AG09319 (cell line): ENCODE data around the gene MAP3K9.

ENCODE experiments used
- DNase-seq: peaks from one replicate; pipeline ENCODE4 v3.0.0-alpha.2; 2010; ENCODE audit warnings: low read depth; ENCODE audit errors: extremely low read depth
- TF ChIP-seq, protein P1 (sequence below): IDR thresholded peaks from 2 replicates; pipeline ENCODE4 v1.5.1; 2011; ENCODE audit warnings: low read depth, mild to moderate bottlenecking, inconsistent platforms, low read length, moderate library complexity

The MAP3K9 gene

DNA sequence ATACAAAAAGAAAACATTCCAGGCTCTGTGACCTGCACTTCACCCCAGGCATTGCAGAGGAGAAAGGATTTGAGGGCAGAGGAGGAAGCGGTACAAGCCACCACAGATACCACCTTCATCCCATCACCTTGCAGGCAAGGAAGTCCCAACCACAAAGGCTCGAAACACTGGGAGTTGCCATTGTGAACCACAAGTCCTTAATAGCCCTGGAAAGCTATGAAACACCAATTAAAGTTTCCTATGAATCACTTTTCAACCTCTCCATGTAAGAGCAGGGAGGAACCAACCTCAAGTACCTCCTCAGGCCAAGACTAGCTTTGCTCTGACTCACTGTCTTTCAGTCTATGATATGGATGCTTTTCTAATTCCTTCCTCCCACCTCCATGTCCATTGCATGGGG lies 27.0 kb downstream of the MAP3K9 start:
- TF ChIP-seq, protein P1, sequence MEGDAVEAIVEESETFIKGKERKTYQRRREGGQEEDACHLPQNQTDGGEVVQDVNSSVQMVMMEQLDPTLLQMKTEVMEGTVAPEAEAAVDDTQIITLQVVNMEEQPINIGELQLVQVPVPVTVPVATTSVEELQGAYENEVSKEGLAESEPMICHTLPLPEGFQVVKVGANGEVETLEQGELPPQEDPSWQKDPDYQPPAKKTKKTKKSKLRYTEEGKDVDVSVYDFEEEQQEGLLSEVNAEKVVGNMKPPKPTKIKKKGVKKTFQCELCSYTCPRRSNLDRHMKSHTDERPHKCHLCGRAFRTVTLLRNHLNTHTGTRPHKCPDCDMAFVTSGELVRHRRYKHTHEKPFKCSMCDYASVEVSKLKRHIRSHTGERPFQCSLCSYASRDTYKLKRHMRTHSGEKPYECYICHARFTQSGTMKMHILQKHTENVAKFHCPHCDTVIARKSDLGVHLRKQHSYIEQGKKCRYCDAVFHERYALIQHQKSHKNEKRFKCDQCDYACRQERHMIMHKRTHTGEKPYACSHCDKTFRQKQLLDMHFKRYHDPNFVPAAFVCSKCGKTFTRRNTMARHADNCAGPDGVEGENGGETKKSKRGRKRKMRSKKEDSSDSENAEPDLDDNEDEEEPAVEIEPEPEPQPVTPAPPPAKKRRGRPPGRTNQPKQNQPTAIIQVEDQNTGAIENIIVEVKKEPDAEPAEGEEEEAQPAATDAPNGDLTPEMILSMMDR: no peak
- no peak for DNase-seq

DNA sequence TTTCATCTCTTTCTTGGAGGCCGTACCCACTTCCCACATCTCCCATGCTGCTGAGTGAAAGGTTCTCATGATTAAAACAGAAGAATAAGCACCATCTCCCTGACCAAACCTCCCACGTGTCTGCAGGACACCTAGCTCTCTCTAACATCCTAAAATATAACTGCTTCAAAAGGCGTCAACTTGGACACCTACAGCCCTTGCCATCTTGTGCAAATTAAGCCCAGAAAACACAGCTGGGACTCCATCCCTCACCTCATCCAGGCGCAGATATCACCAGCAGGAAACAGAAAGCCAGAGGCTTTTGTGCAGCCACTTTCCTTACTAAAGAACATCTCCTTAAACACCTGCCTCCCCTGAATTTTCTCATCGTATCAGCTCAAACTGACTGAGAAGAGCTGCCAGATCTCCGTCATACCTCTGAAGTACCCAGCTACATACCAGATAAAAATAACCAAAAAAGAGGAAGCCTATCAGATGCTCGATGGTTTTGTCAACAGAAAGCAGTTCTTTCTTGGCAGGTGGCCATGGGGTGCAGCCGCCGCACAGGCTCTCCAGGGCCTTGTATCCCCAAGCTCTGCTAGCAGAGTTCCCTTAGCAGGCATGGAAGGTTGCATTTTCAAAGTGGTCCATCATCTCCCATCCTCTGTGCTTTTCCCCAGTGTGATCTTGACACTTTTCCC lies 28.8 kb downstream of the MAP3K9 start:
- DNase-seq: no peak

DNA sequence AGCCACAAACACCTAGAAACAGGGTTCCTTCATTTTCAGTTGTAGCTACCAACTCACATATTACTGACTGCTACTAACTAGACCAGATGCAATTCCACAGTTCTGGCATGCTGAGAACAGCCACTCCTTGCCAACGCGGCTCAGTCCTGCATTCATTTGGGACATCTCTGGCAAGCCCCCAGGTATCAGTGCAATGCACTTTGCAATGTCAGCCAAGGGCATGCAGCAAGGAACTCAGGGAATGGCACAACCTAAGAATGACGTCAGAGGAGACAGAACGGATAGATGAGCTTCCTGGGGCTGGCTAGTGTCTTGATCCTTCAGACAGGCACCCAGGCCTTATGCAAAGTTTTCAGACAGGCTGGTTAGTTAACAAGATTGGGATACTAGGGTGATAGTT lies 29.6 kb downstream of the MAP3K9 start:
- TF ChIP-seq, protein P1: no peak
- DNase-seq: no peak

More for the DNA sequence above, 28.8 kb downstream of the MAP3K9 start:
- TF ChIP-seq, protein P1: no peak

DNA sequence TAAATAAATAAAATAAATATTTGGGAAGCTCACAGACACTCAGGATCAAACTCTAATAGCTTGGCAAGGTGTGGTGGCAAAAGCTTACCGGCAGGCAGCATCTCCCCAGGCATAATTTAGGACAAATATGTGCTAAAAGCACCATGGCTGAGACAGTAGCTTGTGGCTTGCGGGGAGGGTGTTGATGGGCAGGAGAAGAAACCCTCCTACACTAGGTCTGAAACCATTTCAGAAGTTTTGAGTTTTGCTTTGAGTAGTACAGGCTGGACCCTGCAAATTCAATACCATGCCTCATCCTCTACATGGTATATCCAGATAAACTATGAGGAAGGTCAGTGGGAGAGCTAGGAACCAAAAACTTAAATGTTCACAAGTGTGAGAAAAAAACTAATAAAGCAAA lies 33.1 kb downstream of the MAP3K9 start:
- TF ChIP-seq, protein P1: no peak
- no peak for DNase-seq

DNA sequence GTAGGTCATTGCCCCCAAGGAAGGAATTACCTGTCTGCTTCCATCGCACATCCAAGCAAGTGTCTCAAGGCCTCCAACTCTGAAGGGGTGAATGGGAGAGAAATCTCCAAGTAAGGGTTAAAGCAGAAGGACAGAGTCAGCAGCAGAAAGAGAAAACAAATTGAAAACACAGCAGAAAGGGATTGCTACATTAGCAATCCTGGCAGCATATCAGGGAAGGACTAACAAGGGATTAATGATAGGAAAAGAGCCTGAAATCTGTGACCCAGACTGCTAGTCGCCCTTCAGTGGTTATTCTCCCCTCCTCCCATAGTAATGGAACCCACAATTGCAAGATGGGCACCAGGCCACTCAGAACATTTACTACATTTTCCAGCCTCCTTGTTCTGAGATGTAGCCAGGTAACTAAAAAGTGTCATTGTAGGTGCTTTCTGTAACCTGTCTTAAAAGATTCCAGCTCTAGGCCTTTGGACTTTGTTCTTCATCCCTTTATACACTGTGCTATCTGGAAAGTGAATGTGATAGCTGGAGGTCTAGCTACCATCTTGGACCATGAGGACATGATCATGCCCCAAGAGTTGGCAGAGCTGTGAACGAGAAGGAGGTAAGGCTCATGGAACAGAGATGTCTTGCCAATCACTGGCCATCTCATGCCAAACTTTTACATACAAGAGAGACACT lies 36.0 kb downstream of the MAP3K9 start:
- no peak for DNase-seq
- TF ChIP-seq, protein P1: no peak

DNA sequence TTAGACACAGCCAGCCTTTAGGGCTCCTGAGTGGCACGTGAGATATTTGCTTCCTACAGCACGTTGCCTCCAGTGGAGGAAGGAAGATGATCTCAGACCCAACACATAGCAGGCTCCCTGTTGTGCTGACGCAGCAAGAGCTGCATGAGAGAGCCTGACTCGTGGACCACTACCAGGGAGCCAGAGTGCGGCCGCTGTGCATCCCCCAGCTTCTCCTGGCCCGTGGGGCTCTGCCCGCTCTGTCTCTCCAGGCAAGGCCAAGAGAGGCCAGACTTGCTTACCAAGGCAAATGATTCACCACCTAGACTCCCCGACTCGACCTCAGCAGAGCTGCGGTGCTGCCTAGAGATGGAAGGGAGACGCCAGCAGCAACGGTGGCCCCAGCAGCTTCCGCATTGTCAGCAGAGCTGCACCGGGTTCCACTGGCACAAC lies 37.5 kb downstream of the MAP3K9 start:
- TF ChIP-seq, protein P1: no peak
- DNase-seq: no peak

DNA sequence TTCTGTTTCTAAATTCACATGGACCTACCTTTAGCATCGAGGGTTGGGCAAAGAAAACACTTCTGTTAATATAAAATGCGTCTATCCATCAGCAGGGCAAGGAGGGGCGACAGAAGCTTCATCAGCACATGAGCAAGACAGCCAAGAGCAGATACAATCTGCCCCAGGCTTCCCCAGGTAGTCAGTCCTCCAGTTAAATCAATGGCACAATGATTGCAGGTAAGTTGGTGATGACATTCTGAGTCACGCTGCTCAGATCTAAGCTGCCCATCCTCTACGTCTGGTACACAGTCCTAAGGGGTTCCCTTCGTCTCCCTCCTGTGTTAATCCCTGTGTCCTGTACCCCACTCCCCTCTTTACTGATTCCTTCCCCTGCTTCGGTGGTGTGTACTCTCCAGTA lies 38.8 kb downstream of the MAP3K9 start:
- TF ChIP-seq, protein P1: no peak
- no peak for DNase-seq
